ENCODE measurements around the gene PREB. TPM values are rescaled to one million over a fixed set of nuclear protein-coding genes. Genes with fewer than 3 reads are reported as not detected.

Gene PREB
- total RNA-seq, 2 donors from 2014 or later: 25.6 to 27.1 TPM

GRCh38 chr2:27085062-27085672 is 49.3 kb downstream of the PREB start:
- H3K9me3 ChIP-seq (ENCODE audit: control insufficient read depth, low read length, poor library complexity, severe bottlenecking): no peaks in the 10 kb centered on the region
- DNase-seq (no peak), ATAC-seq (no peak)
- Mint-ChIP-seq H3K27ac (peak overlapping the region; percentile 83), H3K4me3 (peak overlapping the region; percentile 92), H3K27me3 (no peaks in the 10 kb centered on the region), H3K36me3 (ENCODE audit: low read depth) (no peaks in the 10 kb centered on the region), H3K4me1 (peaks cover 29% of the 10 kb centered on the region)

GRCh38 chr2:27084297-27085061 is 50.0 kb downstream of the PREB start:
- H3K27me3 Mint-ChIP-seq: no peaks in the 10 kb centered on the region
- peaks cover 31% of the 10 kb centered on the region for H3K4me1 Mint-ChIP-seq
- peak overlapping the region; percentile 55 for H3K4me3 Mint-ChIP-seq
- ATAC-seq: no peak
- DNase-seq: no peak
- H3K36me3 Mint-ChIP-seq (ENCODE audit: low read depth): no peaks in the 10 kb centered on the region
- H3K27ac Mint-ChIP-seq: peak overlapping the region; percentile 83
- no peaks in the 10 kb centered on the region for H3K9me3 ChIP-seq (ENCODE audit: control insufficient read depth, low read length, poor library complexity, severe bottlenecking)

- Mint-ChIP-seq H3K4me3 (peak overlapping the region; percentile 55), H3K36me3 (ENCODE audit: low read depth) (no peaks in the 10 kb centered on the region), H3K4me1 (peaks cover 31% of the 10 kb centered on the region), H3K27ac (no peak overlapping the region), H3K27me3 (no peaks in the 10 kb centered on the region)
- DNase-seq (no peak), ATAC-seq (no peak)
- H3K9me3 ChIP-seq (ENCODE audit: control insufficient read depth, low read length, poor library complexity, severe bottlenecking): no peaks in the 10 kb centered on the region
Measured at GRCh38 chr2:27083410-27084296, 50.8 kb downstream of the PREB start.

GRCh38 chr2:27082773-27083409 is 51.5 kb downstream of the PREB start:
- ATAC-seq: no peak
- Mint-ChIP-seq H3K4me1 (peaks cover 32% of the 10 kb centered on the region), H3K27ac (no peak overlapping the region), H3K4me3 (no peak overlapping the region), H3K27me3 (no peaks in the 10 kb centered on the region), H3K36me3 (ENCODE audit: low read depth) (no peaks in the 10 kb centered on the region)
- DNase-seq: no peak
- H3K9me3 ChIP-seq (ENCODE audit: control insufficient read depth, low read length, poor library complexity, severe bottlenecking): no peaks in the 10 kb centered on the region

GRCh38 chr2:27081984-27082772 is 52.3 kb downstream of the PREB start:
- Mint-ChIP-seq H3K27ac (peak overlapping the region; percentile 82), H3K27me3 (no peaks in the 10 kb centered on the region), H3K36me3 (ENCODE audit: low read depth) (no peaks in the 10 kb centered on the region), H3K4me1 (peaks cover 33% of the 10 kb centered on the region), H3K4me3 (peak overlapping the region; percentile 87)
- ATAC-seq: no peak
- no peak for DNase-seq
- no peaks in the 10 kb centered on the region for H3K9me3 ChIP-seq (ENCODE audit: control insufficient read depth, low read length, poor library complexity, severe bottlenecking)

Other genes starting within 250 kb of the PREB start
- 1 to 10 TPM; 5.0 to 5.8 TPM for gene MAPRE3, start 164.0 kb downstream of the PREB start, total RNA-seq
- gene TMEM214, start 101.7 kb downstream of the PREB start, total RNA-seq: 10 to 100 TPM; 42.4 to 47.3 TPM
- gene AGBL5, start 83.0 kb downstream of the PREB start, total RNA-seq: 10 to 100 TPM in 1 of 2 donors, 1 to 10 TPM in 1; 8.9 to 10.7 TPM
- gene OST4, start 63.0 kb downstream of the PREB start, total RNA-seq: 100 to 1,000 TPM; 284 to 371 TPM
- 1 to 10 TPM in 1 of 2 donors, under 1 TPM in 1; 0.32 to 1.7 TPM for gene EMILIN1, start 56.0 kb downstream of the PREB start, total RNA-seq
- 1 to 10 TPM; 4.5 to 5.4 TPM for gene KHK, start 47.9 kb downstream of the PREB start, total RNA-seq
- gene CGREF1, start 15.5 kb downstream of the PREB start, total RNA-seq: not detected
- gene ABHD1, start 10.8 kb downstream of the PREB start, total RNA-seq: under 1 TPM; 0.65 to 0.94 TPM
- gene PRR30, start 4.8 kb upstream of the PREB start, total RNA-seq: not detected
- gene TCF23, start 14.4 kb upstream of the PREB start, total RNA-seq: not detected
- gene ATRAID, start 77.4 kb upstream of the PREB start, total RNA-seq: 10 to 100 TPM; 59.7 to 76.8 TPM
- 100 to 1,000 TPM; 147 to 190 TPM for gene SLC5A6, start 77.6 kb upstream of the PREB start, total RNA-seq
- gene CAD, start 82.7 kb upstream of the PREB start, total RNA-seq: 10 to 100 TPM; 27.2 to 30.0 TPM
- under 1 TPM in 1 of 2 donors, not detected in 1; 0.13 TPM for gene SLC30A3, start 128.4 kb upstream of the PREB start, total RNA-seq
- gene DNAJC5G, start 140.8 kb upstream of the PREB start, total RNA-seq: not detected
- gene TRIM54, start 147.8 kb upstream of the PREB start, total RNA-seq: not detected
- 1 to 10 TPM; 1.5 to 1.6 TPM for gene UCN, start 173.8 kb upstream of the PREB start, total RNA-seq
- gene MPV17, start 188.5 kb upstream of the PREB start, total RNA-seq: 10 to 100 TPM; 46.5 to 48.6 TPM
- 10 to 100 TPM; 52.2 to 70.2 TPM for gene GTF3C2, start 222.1 kb upstream of the PREB start, total RNA-seq
- gene EIF2B4, start 235.7 kb upstream of the PREB start, total RNA-seq: 10 to 100 TPM; 29.8 to 33.2 TPM
- 10 to 100 TPM; 75.7 to 80.3 TPM for gene SNX17, start 236.0 kb upstream of the PREB start, total RNA-seq
- 10 to 100 TPM; 22.4 to 24.6 TPM for gene ZNF513, start 246.1 kb upstream of the PREB start, total RNA-seq

Measured in T-helper 17 cell (primary cell).